Measurements from ENCODE around the gene LTBP3.
A peak's percentile ranks its signal among the peaks of the same experiment; 100 is the strongest.
"Not testable (repeated sequence)": the region's sequence is repeated elsewhere in the genome, so short reads cannot be mapped to it uniquely, and the experiment has no call there.

Gene LTBP3

GRCh38 chr11:65524014-65524740 is 34.0 kb downstream of the LTBP3 start:
- Histone ChIP-seq H4K20me1 (ENCODE audit: low read depth, low read length) (no peaks in the 10 kb centered on the region), H3K9me3 (ENCODE audit: insufficient read depth, low read length) (no peaks in the 10 kb centered on the region), H3K4me2 (ENCODE audit: low read depth, low read length, poor library complexity, severe bottlenecking) (peak overlapping the region; percentile 36), H2AFZ (ENCODE audit: low read depth, low read length, severe bottlenecking) (no peak overlapping the region), H3K27me3 (ENCODE audit: low read length) (no peaks in the 10 kb centered on the region), H3K4me3 (ENCODE audit: insufficient read depth, low read length, poor library complexity, severe bottlenecking) (no peak overlapping the region), H3K9ac (ENCODE audit: low read length) (no peak overlapping the region), H3K27ac (ENCODE audit: low read depth, low read length) (no peak overlapping the region), H3K36me3 (ENCODE audit: low read length) (no peaks in the 10 kb centered on the region), H3F3A (ENCODE audit: insufficient read depth) (no peaks in the 10 kb centered on the region; the same call in 1 of the 2 replicates), H3K79me2 (ENCODE audit: insufficient read depth, low read length) (peaks cover 5% of the 10 kb centered on the region; the same call in 1 of the 2 replicates), H3K9me2 (replicated peaks; ENCODE audit: insufficient read depth, low read length) (no peaks in the 10 kb centered on the region)
- TF ChIP-seq EZH2phosphoT487 (conservative IDR thresholded peaks at IDR 0.05; ENCODE audit: low read length) (no peak), CTCF (IDR thresholded peaks at IDR 0.05; ENCODE audit: insufficient read depth, low read length, poor library complexity, severe bottlenecking) (no peak)

- H3K4me2 ChIP-seq (ENCODE audit: low read depth, low read length, poor library complexity, severe bottlenecking); H2AFZ ChIP-seq (ENCODE audit: low read depth, low read length, severe bottlenecking); H3K4me3 ChIP-seq (ENCODE audit: insufficient read depth, low read length, poor library complexity, severe bottlenecking); H3K9me3 ChIP-seq (ENCODE audit: insufficient read depth, low read length); H3K27ac ChIP-seq (ENCODE audit: low read depth, low read length); H3K9ac ChIP-seq (ENCODE audit: low read length); H3K27me3 ChIP-seq (ENCODE audit: low read length); H3K36me3 ChIP-seq (ENCODE audit: low read length); H3K9me2 ChIP-seq (replicated peaks; ENCODE audit: insufficient read depth, low read length); H4K20me1 ChIP-seq (ENCODE audit: low read depth, low read length); H3F3A ChIP-seq (ENCODE audit: insufficient read depth); H3K79me2 ChIP-seq (ENCODE audit: insufficient read depth, low read length): not testable (repeated sequence)
These were observed 34.6 kb downstream of the LTBP3 start for GRCh38 chr11:65523631-65523968.

- not testable (repeated sequence) for H3K9ac ChIP-seq (ENCODE audit: low read length); H3K9me2 ChIP-seq (replicated peaks; ENCODE audit: insufficient read depth, low read length); H3K27ac ChIP-seq (ENCODE audit: low read depth, low read length); H3K27me3 ChIP-seq (ENCODE audit: low read length); H3F3A ChIP-seq (ENCODE audit: insufficient read depth); H3K79me2 ChIP-seq (ENCODE audit: insufficient read depth, low read length); H3K4me2 ChIP-seq (ENCODE audit: low read depth, low read length, poor library complexity, severe bottlenecking); H2AFZ ChIP-seq (ENCODE audit: low read depth, low read length, severe bottlenecking); H3K4me3 ChIP-seq (ENCODE audit: insufficient read depth, low read length, poor library complexity, severe bottlenecking); H3K36me3 ChIP-seq (ENCODE audit: low read length); H3K9me3 ChIP-seq (ENCODE audit: insufficient read depth, low read length); H4K20me1 ChIP-seq (ENCODE audit: low read depth, low read length)
These were observed 35.2 kb downstream of the LTBP3 start for GRCh38 chr11:65522718-65523630.

- H3K27ac ChIP-seq (ENCODE audit: low read depth, low read length); H2AFZ ChIP-seq (ENCODE audit: low read depth, low read length, severe bottlenecking); H3K27me3 ChIP-seq (ENCODE audit: low read length); H3K9me2 ChIP-seq (replicated peaks; ENCODE audit: insufficient read depth, low read length); H3K4me2 ChIP-seq (ENCODE audit: low read depth, low read length, poor library complexity, severe bottlenecking); H3K79me2 ChIP-seq (ENCODE audit: insufficient read depth, low read length); H3K36me3 ChIP-seq (ENCODE audit: low read length); H3F3A ChIP-seq (ENCODE audit: insufficient read depth); H3K9ac ChIP-seq (ENCODE audit: low read length); H3K4me3 ChIP-seq (ENCODE audit: insufficient read depth, low read length, poor library complexity, severe bottlenecking); H4K20me1 ChIP-seq (ENCODE audit: low read depth, low read length); H3K9me3 ChIP-seq (ENCODE audit: insufficient read depth, low read length): not testable (repeated sequence)
These were observed 36.2 kb downstream of the LTBP3 start for GRCh38 chr11:65521777-65522521.

- H3K9ac ChIP-seq (ENCODE audit: low read length); H3K9me3 ChIP-seq (ENCODE audit: insufficient read depth, low read length); H2AFZ ChIP-seq (ENCODE audit: low read depth, low read length, severe bottlenecking); H3K27me3 ChIP-seq (ENCODE audit: low read length); H4K20me1 ChIP-seq (ENCODE audit: low read depth, low read length); H3K36me3 ChIP-seq (ENCODE audit: low read length); H3K79me2 ChIP-seq (ENCODE audit: insufficient read depth, low read length); H3K9me2 ChIP-seq (replicated peaks; ENCODE audit: insufficient read depth, low read length); H3K4me2 ChIP-seq (ENCODE audit: low read depth, low read length, poor library complexity, severe bottlenecking); H3K4me3 ChIP-seq (ENCODE audit: insufficient read depth, low read length, poor library complexity, severe bottlenecking); H3K27ac ChIP-seq (ENCODE audit: low read depth, low read length): not testable (repeated sequence)
- H3F3A ChIP-seq (ENCODE audit: insufficient read depth), result peaks cover 11% of the 10 kb centered on the region; the same call in 1 of the 2 replicates
These were observed 39.1 kb downstream of the LTBP3 start for GRCh38 chr11:65518941-65519549.
